Measurements from ENCODE around the gene TMEM100.
"Not testable (repeated sequence)": the region's sequence is repeated elsewhere in the genome, so short reads cannot be mapped to it uniquely, and the experiment has no call there.

Gene TMEM100

DNA sequence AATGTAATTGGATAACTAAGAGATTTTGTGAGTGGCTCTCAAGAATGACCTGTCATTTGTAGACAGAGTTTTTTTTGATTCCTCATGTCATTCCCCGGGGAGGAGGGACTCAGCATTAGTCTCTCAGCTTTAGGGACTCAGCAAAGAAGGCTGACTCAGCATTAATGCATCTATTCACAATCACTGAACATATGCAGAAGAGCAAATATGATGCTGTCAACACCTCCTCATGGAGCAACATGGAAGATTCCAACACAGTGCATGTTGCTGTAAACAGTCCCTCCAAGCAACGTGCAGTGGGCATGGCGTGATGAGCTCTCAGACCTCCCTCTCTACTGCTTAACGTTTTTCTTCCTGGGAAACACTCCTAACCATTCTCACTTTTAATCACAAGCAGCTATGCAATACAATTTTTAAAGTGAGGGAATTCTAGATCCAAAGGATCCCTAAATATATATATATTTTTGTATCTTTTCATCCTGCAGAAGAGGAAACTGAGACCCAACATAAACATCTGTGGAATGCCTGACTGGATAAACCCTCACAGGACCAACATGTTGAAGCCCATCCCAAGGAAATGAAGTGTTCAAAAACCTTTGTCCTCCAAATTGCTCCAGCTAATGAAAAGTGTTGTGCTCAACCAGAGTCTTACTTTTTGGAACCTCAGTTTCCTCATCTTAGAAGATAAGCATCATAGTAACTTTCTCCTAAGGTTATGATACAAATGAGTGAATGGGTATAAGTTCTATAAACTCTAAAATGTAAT, 38.9 kb downstream of the TMEM100 start:
- no peak for DNase-seq

DNA sequence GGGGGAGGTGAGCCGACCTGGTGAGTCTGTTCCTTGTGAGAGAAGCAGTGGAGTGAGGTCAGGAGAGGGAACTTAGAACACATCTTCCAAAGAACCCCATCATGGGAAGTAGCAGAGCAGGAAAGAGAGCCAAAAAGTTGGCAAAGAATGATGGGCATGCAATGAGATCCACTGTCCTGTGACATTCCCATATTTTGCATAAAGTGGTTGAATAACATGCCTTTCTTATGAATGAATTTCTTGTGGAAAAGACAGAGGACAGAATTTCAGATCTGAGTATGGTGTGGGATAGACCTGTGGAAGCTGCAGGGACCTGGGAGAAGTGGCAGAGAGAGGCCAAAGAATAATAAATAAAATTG, 41.3 kb downstream of the TMEM100 start:
- no peak for DNase-seq

GRCh38 chr17:55680686-55681341, 41.9 kb downstream of the TMEM100 start:
- no peak for DNase-seq

- no peak for DNase-seq
Measured at GRCh38 chr17:55677446-55677845, 45.2 kb downstream of the TMEM100 start.

GRCh38 chr17:55676274-55676673, 46.4 kb downstream of the TMEM100 start:
- no peak for DNase-seq

DNA sequence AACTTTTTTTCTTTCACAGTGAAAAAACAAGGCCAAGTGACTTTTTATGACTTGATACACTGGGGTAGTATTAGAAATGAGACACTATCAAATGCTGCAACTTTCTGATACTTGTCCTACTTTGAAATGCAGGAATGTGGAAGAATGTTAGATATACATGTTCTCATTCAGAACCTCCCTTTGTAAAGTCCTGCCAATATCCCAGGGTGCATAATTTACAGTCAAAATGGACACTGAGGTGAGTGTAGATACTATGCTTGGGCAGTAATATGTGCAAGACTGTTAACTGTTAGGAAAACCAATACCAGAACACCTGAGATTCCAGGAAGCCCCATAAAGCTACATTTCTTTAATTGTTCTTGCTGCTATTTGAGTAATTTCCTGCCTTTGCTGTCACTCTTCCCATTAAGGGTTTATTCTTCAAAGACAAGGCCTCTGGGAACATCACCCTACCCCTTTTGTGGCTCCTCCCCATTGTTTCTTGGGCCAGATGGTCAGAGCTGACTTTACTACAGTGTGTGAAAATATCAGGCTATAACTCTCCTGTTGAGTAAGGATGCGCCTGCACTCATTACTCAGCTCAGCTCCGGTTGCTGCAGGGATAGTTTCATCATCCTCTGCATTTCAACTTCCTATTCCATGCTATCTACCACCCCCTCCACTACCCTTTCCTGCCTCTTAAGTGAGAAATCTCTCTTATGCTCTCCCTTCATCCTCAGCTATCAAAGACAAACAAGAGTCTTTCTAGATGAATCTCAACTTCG, 48.7 kb downstream of the TMEM100 start:
- DNase-seq, result no peak

- no peak for DNase-seq
Measured at GRCh38 chr17:55672585-55673501, 49.8 kb downstream of the TMEM100 start.

DNA sequence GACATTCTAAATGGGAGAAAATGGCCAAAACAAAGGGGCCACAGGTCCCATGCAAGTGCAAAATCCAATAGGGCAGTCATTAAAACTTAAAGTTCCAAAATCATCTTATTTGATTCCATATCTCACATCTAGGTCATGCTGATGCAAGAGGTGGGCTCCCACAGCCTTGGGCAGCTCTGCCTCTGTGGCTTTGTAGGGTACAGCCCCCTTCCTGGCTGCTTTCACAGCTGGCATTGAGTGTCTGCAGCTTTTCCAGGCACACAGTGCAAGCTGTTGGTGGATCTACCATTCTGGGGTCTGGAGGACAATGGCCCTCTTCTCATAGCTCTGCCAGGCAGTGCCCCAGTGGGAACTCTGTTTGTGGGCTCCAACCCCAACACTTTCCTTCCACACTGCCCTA, 50.7 kb downstream of the TMEM100 start:
- not testable (repeated sequence) for DNase-seq

Measured in NCI-H2227 treated with DMSO at 0.1 percent for 48 hours (cell line).